Omental fat pad (tissue), 4 donors: ENCODE results near the gene CNPPD1. TPM values are rescaled to one million over a fixed set of nuclear protein-coding genes. Genes with fewer than 3 reads are reported as not detected.

Source experiments
- ATAC-seq: fragments of 150-250 bp; one replicate; pipeline ENCODE4 v1.9.1; 2016; ENCODE audit warnings: mild to moderate bottlenecking, moderate library complexity; ENCODE audit not compliant: low FRiP score
- DNase-seq: peaks from one replicate; pipeline ENCODE4 v3.0.0-alpha.2; 2019; ENCODE audit warnings: low spot score
- total RNA-seq, 4 donors: library from RNA; depleted of rRNA; stranded (reverse); fragments of >200 nt; gene quantifications; one replicate each; pipeline ENCODE4 v1.1.0, GENCODE V29; 2016
- TF ChIP-seq, protein P1 (sequence below), 3 donors: fragments of 450-650 bp; IDR thresholded peaks; one replicate each; pipeline ENCODE4 v1.5.1; 2016 to 2017; ENCODE audit warnings: antibody characterized with exemption in 3 of 3, mild to moderate bottlenecking in 3 of 3, moderate library complexity in 2 of 3

Gene CNPPD1
- total RNA-seq, 4 donors from 2014 or later = 37.0 to 77.2 (median 43.0) TPM

DNA sequence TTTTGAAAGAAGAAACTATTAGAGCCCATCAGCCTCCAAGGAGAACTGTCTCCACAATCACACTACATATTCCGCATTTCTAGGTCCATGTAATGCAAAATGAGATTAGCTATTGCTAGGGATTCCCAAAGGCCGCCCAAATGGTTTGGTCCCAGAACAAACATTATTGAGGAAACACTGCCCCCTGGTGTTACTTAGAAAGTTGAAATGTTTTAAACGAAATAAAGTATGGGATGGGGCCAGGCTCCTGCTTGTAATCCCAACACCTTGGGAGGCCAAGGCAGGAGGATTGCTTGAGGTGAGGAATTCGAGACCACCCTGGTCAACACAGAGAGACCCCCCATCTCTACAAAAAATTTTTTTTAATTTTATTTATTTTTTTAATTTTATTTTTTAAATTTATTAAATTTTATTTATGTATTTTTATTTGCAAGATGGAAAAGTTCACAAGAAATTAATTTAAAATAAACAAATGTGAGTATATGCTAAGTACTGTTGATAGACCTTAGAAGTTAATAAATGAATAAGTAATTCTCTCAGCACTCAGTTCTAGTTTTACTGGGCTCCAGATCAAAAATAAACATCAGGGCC is 21.6 kb downstream of the CNPPD1 start:
- TF ChIP-seq, protein P1, sequence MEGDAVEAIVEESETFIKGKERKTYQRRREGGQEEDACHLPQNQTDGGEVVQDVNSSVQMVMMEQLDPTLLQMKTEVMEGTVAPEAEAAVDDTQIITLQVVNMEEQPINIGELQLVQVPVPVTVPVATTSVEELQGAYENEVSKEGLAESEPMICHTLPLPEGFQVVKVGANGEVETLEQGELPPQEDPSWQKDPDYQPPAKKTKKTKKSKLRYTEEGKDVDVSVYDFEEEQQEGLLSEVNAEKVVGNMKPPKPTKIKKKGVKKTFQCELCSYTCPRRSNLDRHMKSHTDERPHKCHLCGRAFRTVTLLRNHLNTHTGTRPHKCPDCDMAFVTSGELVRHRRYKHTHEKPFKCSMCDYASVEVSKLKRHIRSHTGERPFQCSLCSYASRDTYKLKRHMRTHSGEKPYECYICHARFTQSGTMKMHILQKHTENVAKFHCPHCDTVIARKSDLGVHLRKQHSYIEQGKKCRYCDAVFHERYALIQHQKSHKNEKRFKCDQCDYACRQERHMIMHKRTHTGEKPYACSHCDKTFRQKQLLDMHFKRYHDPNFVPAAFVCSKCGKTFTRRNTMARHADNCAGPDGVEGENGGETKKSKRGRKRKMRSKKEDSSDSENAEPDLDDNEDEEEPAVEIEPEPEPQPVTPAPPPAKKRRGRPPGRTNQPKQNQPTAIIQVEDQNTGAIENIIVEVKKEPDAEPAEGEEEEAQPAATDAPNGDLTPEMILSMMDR (IDR thresholded peaks at IDR 0.05) = peak in 1 of 3 donors; percentile 20
- peak; percentile 67 for ATAC-seq
- DNase-seq = no peak

DNA sequence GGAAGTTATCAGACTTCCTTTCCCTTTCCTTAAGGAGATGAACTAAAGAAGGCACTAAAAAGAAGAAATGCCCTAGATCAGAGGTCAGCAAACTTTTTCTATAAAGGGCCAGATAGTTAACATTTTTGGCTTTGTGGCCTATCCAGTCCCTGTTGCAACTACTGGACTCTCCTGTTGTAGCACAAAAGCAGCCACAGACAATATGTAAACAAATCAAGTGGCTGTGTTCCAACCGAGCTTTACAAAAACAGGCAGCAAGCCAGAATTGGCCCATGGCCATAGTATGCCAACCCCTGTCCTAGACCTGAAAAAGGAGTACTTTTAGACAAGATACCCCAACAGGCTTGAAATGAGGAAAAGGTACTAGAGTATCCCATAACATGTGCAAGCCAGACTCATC is 27.1 kb downstream of the CNPPD1 start:
- no peak for DNase-seq
- TF ChIP-seq, protein P1 (IDR thresholded peaks at IDR 0.05) = no peak
- no peak for ATAC-seq

DNA sequence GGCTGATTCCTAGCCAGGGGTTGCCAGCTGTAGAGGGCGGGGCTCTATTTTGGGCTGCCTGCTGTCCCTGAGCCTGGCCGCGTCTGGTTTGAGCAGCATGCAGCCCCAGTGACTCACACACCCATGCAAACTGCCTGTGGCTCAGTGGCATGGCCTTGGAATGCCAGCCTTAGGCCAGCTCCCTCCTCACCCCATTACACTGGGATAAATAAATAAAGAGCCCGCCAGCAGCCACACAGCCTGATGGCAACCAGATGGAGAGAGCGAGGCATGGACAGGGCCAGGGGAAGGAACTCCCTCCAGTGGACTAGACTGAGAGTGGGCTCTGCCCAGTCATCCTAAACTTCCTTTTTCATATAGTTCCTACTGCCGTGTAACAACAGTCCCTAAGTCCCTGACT is 34.4 kb downstream of the CNPPD1 start:
- DNase-seq (no peak), ATAC-seq (no peak)
- TF ChIP-seq, protein P1 (IDR thresholded peaks at IDR 0.05) = no peak

DNA sequence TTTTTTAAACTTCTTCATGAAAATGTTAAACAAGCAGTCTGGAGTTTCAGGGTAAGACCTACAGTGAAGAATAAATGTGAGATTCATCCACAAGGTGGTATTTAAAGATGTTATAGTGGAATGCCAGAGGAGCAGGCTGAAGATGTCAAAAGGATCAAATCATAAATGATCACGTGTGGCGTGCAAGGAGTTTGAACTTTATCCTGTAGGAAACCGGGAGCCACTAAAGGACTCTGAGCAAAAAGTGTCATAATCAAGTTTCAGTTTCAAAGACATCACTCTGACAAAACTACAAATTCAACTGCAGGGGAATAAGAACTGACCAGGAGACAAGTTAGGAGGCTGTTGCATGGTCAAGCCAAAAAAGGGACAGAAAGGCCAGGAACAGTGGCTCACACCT is 36.0 kb downstream of the CNPPD1 start:
- TF ChIP-seq, protein P1 (IDR thresholded peaks at IDR 0.05) = no peak
- DNase-seq = no peak
- ATAC-seq = no peak

DNA sequence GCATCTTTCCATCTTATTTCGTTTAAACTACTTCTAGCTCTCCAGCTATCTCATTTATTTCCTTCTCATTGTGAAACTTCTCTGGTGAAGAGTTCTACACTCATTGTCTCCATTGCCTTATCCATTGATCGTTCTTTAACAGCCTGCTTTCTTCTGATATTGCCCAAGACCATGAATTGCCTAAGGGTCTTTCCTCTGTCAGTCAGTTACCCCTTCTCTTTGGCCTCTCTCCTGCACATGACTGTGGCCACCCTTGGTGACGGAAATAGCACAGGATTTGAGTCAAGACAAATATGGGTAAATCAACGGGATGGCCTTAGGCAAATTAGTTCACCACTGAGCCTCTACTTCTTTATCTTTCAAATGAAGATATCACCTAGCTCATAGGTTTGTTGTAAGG is 42.7 kb downstream of the CNPPD1 start:
- TF ChIP-seq, protein P1 (IDR thresholded peaks at IDR 0.05) = no peak
- DNase-seq (no peak), ATAC-seq (no peak)

DNA sequence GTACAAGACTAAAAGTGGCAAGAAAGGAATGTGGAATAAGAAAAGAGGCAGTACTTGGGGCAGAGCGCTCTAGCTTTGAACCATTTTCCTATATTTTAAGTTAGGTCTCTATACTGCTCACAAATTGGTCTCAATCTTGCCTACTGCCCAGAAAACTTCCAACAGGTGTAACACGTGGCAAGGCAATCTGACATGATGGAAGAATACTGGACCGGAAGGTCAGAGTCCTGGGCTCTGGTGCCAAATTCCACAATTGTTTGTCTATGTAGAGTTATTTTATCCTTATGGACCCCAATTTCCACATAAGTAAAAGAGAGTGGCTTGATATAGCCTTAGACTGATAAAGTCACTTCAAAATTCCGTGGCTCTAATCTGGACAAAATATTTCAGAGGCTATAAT is 45.0 kb downstream of the CNPPD1 start:
- ATAC-seq = no peak
- TF ChIP-seq, protein P1 (IDR thresholded peaks at IDR 0.05) = no peak
- no peak for DNase-seq

DNA sequence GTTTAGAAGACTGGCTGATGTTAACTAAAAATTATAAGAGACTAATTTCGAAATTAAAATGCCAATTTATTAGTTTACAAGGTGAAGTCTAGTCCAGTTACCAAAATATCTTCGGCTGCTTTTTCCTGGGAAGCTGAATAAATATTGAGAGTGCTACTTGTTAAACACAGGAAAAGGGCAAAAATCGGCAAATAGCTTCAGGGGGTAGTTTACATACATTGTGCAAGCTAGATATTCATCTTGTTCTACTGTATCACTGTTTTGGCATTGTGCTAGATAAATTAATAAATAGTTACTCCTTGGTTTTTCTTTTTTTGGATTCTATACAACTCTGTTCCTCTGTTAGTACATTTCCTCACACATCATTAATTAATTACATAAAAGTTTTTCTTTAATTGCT is 45.4 kb downstream of the CNPPD1 start:
- ATAC-seq (no peak), DNase-seq (no peak)
- TF ChIP-seq, protein P1 (IDR thresholded peaks at IDR 0.05) = no peak
